SU-DHL-6 (cell line): ENCODE data around the gene RNF152.

Experiments
- EZH2phosphoT487 ChIP-seq: fragments of 200-600 bp; sonication (generic), shearing (Covaris generic); conservative IDR thresholded peaks from 2 replicates; pipeline ENCODE4 v1.6.1; 2018; ENCODE audit warnings: mild to moderate bottlenecking, antibody characterized with exemption, low read length, moderate library complexity, mixed read lengths
- TF ChIP-seq, protein P1 (sequence below): fragments of 200-600 bp; sonication (generic); IDR thresholded peaks from one replicate; pipeline ENCODE4 v1.5.1; 2017; ENCODE audit warnings: antibody characterized with exemption, mild to moderate bottlenecking, low read length, moderate library complexity; ENCODE audit not compliant: insufficient read depth, poor library complexity, severe bottlenecking

DNA sequence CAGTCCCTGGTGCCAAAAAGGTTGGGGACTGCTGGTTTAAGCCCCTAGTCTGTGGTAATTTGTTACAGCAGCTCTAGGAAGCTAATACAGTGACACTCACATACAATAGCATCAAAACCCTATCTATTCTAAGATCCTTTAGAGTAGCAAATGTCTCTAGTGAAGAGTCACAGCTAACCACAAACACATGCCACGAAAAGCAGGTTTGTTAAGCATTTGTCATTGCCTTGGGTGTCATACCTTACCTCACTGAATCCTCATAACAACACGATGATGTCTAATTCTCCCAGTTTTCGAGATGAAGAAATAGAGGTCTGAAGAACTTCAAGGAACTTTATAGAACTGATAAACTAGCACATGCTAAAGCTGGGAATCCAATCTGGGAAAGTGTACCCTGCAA lies 29.6 kb upstream of the RNF152 start:
- TF ChIP-seq, protein P1, sequence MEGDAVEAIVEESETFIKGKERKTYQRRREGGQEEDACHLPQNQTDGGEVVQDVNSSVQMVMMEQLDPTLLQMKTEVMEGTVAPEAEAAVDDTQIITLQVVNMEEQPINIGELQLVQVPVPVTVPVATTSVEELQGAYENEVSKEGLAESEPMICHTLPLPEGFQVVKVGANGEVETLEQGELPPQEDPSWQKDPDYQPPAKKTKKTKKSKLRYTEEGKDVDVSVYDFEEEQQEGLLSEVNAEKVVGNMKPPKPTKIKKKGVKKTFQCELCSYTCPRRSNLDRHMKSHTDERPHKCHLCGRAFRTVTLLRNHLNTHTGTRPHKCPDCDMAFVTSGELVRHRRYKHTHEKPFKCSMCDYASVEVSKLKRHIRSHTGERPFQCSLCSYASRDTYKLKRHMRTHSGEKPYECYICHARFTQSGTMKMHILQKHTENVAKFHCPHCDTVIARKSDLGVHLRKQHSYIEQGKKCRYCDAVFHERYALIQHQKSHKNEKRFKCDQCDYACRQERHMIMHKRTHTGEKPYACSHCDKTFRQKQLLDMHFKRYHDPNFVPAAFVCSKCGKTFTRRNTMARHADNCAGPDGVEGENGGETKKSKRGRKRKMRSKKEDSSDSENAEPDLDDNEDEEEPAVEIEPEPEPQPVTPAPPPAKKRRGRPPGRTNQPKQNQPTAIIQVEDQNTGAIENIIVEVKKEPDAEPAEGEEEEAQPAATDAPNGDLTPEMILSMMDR, result no peak
- no peak for TF ChIP-seq EZH2phosphoT487
